HepG2 (cell line): ENCODE data around the gene MTA3. TPM values are rescaled to one million over a fixed set of nuclear protein-coding genes. Genes with fewer than 3 reads are reported as not detected.

Source experiments
- ASH2L ChIP-seq: fragments of 300-600, 200-600 bp; sonication (generic); IDR thresholded peaks from 2 replicates; pipeline ENCODE4 v1.7.0; 2017; ENCODE audit warnings: low read depth, mild to moderate bottlenecking, moderate library complexity, mixed read lengths, low read length; ENCODE audit not compliant: insufficient read length
- CAMTA2 ChIP-seq: sonication (generic); formaldehyde crosslinking; IDR thresholded peaks from 2 replicates; pipeline ENCODE4 v1.4.0; 2020; ENCODE audit warnings: mild to moderate bottlenecking, missing genetic modification reagents, borderline replicate concordance
- DMAP1 ChIP-seq: IDR thresholded peaks from 2 replicates; pipeline ENCODE4 v1.6.1; 2016
- EED ChIP-seq: sonication (generic); formaldehyde crosslinking; IDR thresholded peaks from 2 replicates; pipeline ENCODE4 v1.5.0; 2020; ENCODE audit warnings: mild to moderate bottlenecking, missing genetic modification reagents
- FOXO1 ChIP-seq: sonication (generic); formaldehyde crosslinking; IDR thresholded peaks from 2 replicates; pipeline ENCODE4 v1.4.0; 2020; ENCODE audit warnings: missing genetic modification reagents
- ISX ChIP-seq: sonication (generic); formaldehyde crosslinking; conservative IDR thresholded peaks from 2 replicates; pipeline ENCODE4 v1.5.0; 2020; ENCODE audit warnings: missing genetic modification reagents
- KAT2B ChIP-seq: fragments of 150-350 bp; IDR thresholded peaks from 2 replicates; pipeline ENCODE4 v1.6.1; 2014; ENCODE audit warnings: low read depth, low read length, borderline replicate concordance
- KMT2A ChIP-seq: sonication (generic); formaldehyde crosslinking; IDR thresholded peaks from 2 replicates; pipeline ENCODE4 v1.4.0; 2020; ENCODE audit warnings: missing genetic modification reagents
- MAFF ChIP-seq: IDR thresholded peaks from 2 replicates; pipeline ENCODE4 v1.6.1; 2011; ENCODE audit warnings: low read depth, low read length, improper control_type of control experiment
- MZF1 ChIP-seq: sonication (generic); formaldehyde crosslinking; IDR thresholded peaks from 2 replicates; pipeline ENCODE4 v1.8.1; 2023; ENCODE audit warnings: mild to moderate bottlenecking, missing genetic modification reagents, borderline replicate concordance
- NFIB ChIP-seq: sonication (generic); formaldehyde crosslinking; IDR thresholded peaks from 2 replicates; pipeline ENCODE4 v1.9.0; 2021; ENCODE audit warnings: missing genetic modification reagents, mild to moderate bottlenecking, borderline replicate concordance
- POLR2A ChIP-seq, 2 experiments: IDR thresholded peaks; 2 replicates each; pipeline ENCODE4 v1.6.1; 2011; ENCODE audit warnings: low read depth in 2 of 2, low read length in 2 of 2, mild to moderate bottlenecking in 1 of 2, moderate library complexity in 1 of 2; ENCODE audit not compliant: insufficient read depth in 1 of 2
- RBM22 ChIP-seq: fragments of 200-400 bp; formaldehyde crosslinking; optimal IDR thresholded peaks from 2 replicates; pipeline ENCODE3; 2017; ENCODE audit warnings: mild to moderate bottlenecking, low read length, moderate library complexity
- SMAD9 ChIP-seq: sonication (generic); formaldehyde crosslinking; IDR thresholded peaks from 2 replicates; pipeline ENCODE4 v1.5.1; 2020; ENCODE audit warnings: mild to moderate bottlenecking, missing genetic modification reagents
- STAG1 ChIP-seq: sonication (generic); formaldehyde crosslinking; IDR thresholded peaks from 2 replicates; pipeline ENCODE4 v1.4.0; 2020; ENCODE audit warnings: missing genetic modification reagents
- TAF15 ChIP-seq: fragments of 200-400 bp; formaldehyde crosslinking; IDR thresholded peaks from one replicate; pipeline ENCODE4 v1.6.1; 2018; ENCODE audit warnings: mild to moderate bottlenecking, low read depth, low read length; ENCODE audit not compliant: poor library complexity, severe bottlenecking
- TBP ChIP-seq: sonication (generic); formaldehyde crosslinking; IDR thresholded peaks from 2 replicates; pipeline ENCODE4 v1.5.0; 2020; ENCODE audit warnings: missing genetic modification reagents
- TFDP2 ChIP-seq: sonication (generic); formaldehyde crosslinking; IDR thresholded peaks from 2 replicates; pipeline ENCODE4 v1.4.0; 2020; ENCODE audit warnings: missing genetic modification reagents
- TOPORS ChIP-seq: sonication (generic); formaldehyde crosslinking; IDR thresholded peaks from 2 replicates; pipeline ENCODE4 v1.8.0; 2023; ENCODE audit warnings: mild to moderate bottlenecking, missing genetic modification reagents
- ZMYM4 ChIP-seq: sonication (generic); formaldehyde crosslinking; IDR thresholded peaks from 2 replicates; pipeline ENCODE4 v1.8.1; 2023; ENCODE audit warnings: mild to moderate bottlenecking, missing genetic modification reagents
- ZNF180 ChIP-seq: sonication (generic); formaldehyde crosslinking; IDR thresholded peaks from 2 replicates; pipeline ENCODE4 v1.4.0; 2020; ENCODE audit warnings: low read depth, missing genetic modification reagents, borderline replicate concordance
- ZNF205 ChIP-seq: IDR thresholded peaks from 2 replicates; pipeline ENCODE4 v1.6.1; 2018; ENCODE audit warnings: missing biosample characterization, missing genetic modification reagents
- ZNF292 ChIP-seq: sonication (generic); formaldehyde crosslinking; IDR thresholded peaks from 2 replicates; pipeline ENCODE4 v1.8.1; 2022; ENCODE audit warnings: mild to moderate bottlenecking, low read depth, missing genetic modification reagents, borderline replicate concordance
- ZNF296 ChIP-seq: sonication (generic); formaldehyde crosslinking; conservative IDR thresholded peaks from 2 replicates; pipeline ENCODE4 v1.5.0; 2020; ENCODE audit warnings: mild to moderate bottlenecking, missing genetic modification reagents
- ZNF430 ChIP-seq: sonication (generic); formaldehyde crosslinking; IDR thresholded peaks from 2 replicates; pipeline ENCODE4 v1.9.0; 2021; ENCODE audit warnings: mild to moderate bottlenecking, missing genetic modification reagents
- ZNF724P ChIP-seq: sonication (generic); formaldehyde crosslinking; IDR thresholded peaks from 2 replicates; pipeline ENCODE4 v1.8.0; 2022; ENCODE audit warnings: missing genetic modification reagents, borderline replicate concordance
- ZSCAN22 ChIP-seq: sonication (generic); formaldehyde crosslinking; IDR thresholded peaks from 2 replicates; pipeline ENCODE4 v1.4.0; 2020; ENCODE audit warnings: mild to moderate bottlenecking, missing genetic modification reagents
- polyA plus RNA-seq, 8 experiments: library from polyadenylated mRNA; depleted of rRNA in 3 of 8; stranded (reverse) in 7 of 8; unstranded in 1 of 8; fragments of >200 nt; fragmentation: Illumina TruSeq in 4 of 8; extraction: Trizol in 4 of 8; gene quantifications; 2 replicates each; pipeline versions ENCODE4 v1.2.1 to v1.2.3, GENCODE V29; 2011 to 2016; ENCODE audit warnings: low read depth in 4 of 8, missing spikeins in 1 of 8, mixed read lengths in 1 of 8; ENCODE audit not compliant: insufficient read depth in 1 of 8
- total RNA-seq, 5 experiments: library from RNA; depleted of rRNA; stranded (reverse); fragments of >200 nt; fragmentation: Illumina TruSeq; extraction: Trizol; gene quantifications; 2 replicates each; pipeline ENCODE4 v1.2.3, GENCODE V29; 2016; ENCODE audit warnings: low read depth in 1 of 5
- TF ChIP-seq, protein P1 (sequence below): sonication (generic); formaldehyde crosslinking; IDR thresholded peaks from 2 replicates; pipeline ENCODE4 v1.8.1; 2023; ENCODE audit warnings: mild to moderate bottlenecking, moderate library complexity, missing genetic modification reagents
- TF ChIP-seq, protein P2 (sequence below): sonication (generic); formaldehyde crosslinking; IDR thresholded peaks from 2 replicates; pipeline ENCODE4 v1.5.0; 2020; ENCODE audit warnings: mild to moderate bottlenecking, missing genetic modification reagents

Gene MTA3
- total and polyA plus RNA-seq, 2 of the 13 experiments (the other 11 are each of a cell fraction or from before 2014, with no cell fraction given) = 48.8 to 77.8 TPM

DNA sequence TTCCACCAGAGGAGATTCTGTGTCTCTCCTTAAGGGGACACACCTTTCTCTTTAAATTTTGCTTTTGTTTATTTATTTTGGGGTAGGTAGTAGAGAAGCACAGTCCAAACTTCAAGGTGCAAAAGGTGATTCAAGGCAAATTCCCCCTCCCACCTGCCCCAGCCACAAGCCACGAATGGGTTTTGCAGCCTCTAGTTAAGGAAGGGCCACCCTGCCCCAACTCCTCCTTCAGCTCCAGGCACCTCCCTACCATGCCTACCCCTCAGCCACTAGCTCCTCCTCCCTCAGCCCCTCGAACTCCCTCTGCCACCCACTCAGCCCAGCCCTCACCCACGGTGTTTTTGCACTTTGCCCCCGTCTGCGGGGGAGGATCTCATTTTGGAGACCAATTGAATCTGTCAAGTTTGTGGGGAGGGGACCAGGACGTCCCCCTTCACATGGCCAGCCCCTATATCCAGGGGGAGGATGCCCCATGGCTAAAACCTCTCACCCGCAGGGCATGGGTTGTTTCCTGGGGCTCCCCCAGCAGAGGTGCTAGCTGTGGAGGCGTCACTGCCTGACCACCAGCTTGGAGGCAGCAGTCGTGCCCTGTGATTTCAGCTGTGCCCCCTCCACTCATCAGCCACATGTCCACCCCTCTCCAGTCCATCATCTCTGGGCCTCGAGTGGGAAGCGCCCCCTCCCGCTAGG lies 219.5 kb downstream of the MTA3 start (continued):
- TF ChIP-seq MZF1 (CRISPR knock-in tag) = no peak
- no peak for TF ChIP-seq ISX (CRISPR knock-in tag)
- no peak for TF ChIP-seq MAFF
- TF ChIP-seq ZNF296 (CRISPR knock-in tag) = no peak
- TF ChIP-seq CAMTA2 (CRISPR knock-in tag) = no peak; the same call in 1 of the 2 replicates
- TF ChIP-seq ZNF205 = no peak; the same call in 1 of the 2 replicates
- TF ChIP-seq STAG1 = no peak
- no peak for TF ChIP-seq ZNF724P
- TF ChIP-seq ZNF292 (CRISPR knock-in tag) = no peak
- TF ChIP-seq KAT2B = no peak
- TF ChIP-seq EED = 0 out of 2 replicates have a peak, but pooled peaks have one; percentile 18
- TF ChIP-seq ZNF430 = no peak
- peak; percentile 67 for TF ChIP-seq ASH2L
- TF ChIP-seq POLR2A (IDR thresholded peaks at IDR 0.05; ENCODE audit: insufficient read depth in 1 of 2, low read depth in 2 of 2, low read length in 2 of 2) = no peak; a peak in 1 of 4 replicates
- 0 out of 2 replicates have a peak, but pooled peaks have one; percentile 14 for TF ChIP-seq DMAP1 (CRISPR knock-in tag)
- TF ChIP-seq KMT2A = no peak
- TF ChIP-seq, protein P1, sequence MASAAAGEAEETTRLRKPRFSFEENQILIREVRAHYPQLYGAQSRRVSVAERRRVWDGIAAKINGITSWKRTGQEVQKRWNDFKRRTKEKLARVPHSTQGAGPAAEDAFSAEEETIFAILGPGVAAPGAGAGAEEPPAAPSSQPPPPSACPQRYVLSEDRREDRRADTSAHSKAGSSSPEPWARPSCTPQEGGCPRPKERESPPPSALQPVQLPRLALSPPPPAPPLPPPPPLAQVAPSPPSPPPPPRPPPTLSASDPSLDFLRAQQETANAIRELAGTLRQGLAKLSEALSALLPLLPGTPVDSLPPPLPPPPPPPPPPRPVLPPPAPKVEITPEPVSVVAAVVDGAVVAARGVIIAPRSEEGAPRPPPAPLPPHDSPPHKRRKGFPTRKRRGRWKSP (CRISPR knock-in tag) = no peak
- TF ChIP-seq SMAD9 (CRISPR knock-in tag) = no peak
- TF ChIP-seq TBP (CRISPR knock-in tag) = no peak
- TF ChIP-seq FOXO1 (CRISPR knock-in tag) = no peak
- TF ChIP-seq TFDP2 (CRISPR knock-in tag) = 0 out of 2 replicates have a peak, but pooled peaks have one; percentile 7
- no peak for TF ChIP-seq NFIB
- no peak for TF ChIP-seq ZSCAN22
- no peak for TF ChIP-seq TOPORS (CRISPR knock-in tag)
- no peak for TF ChIP-seq RBM22
- TF ChIP-seq, protein P2, sequence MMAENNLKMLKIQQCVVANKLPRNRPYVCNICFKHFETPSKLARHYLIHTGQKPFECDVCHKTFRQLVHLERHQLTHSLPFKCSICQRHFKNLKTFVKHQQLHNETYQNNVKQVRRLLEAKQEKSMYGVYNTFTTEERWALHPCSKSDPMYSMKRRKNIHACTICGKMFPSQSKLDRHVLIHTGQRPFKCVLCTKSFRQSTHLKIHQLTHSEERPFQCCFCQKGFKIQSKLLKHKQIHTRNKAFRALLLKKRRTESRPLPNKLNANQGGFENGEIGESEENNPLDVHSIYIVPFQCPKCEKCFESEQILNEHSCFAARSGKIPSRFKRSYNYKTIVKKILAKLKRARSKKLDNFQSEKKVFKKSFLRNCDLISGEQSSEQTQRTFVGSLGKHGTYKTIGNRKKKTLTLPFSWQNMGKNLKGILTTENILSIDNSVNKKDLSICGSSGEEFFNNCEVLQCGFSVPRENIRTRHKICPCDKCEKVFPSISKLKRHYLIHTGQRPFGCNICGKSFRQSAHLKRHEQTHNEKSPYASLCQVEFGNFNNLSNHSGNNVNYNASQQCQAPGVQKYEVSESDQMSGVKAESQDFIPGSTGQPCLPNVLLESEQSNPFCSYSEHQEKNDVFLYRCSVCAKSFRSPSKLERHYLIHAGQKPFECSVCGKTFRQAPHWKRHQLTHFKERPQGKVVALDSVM (CRISPR knock-in tag) = no peak
- no peak; the same call in 1 of the 2 replicates for TF ChIP-seq ZMYM4 (CRISPR knock-in tag)
- TF ChIP-seq ZNF180 (CRISPR knock-in tag) = no peak
- TF ChIP-seq TAF15 = no peak
